Stimulated activated CD4-positive, alpha-beta T cell treated with anti-CD3 and anti-CD28 coated beads, Interleukin-1b, Interleukin-23, amount 100 ng/mL, for 4 hours (primary cell): ENCODE results near the gene MSANTD3.
"Not testable (repeated sequence)": the region's sequence is repeated elsewhere in the genome, so short reads cannot be mapped to it uniquely, and the experiment has no call there.

Experiments
- DNase-seq, 2 donors: peaks; one replicate each; pipeline ENCODE4 v3.0.0-alpha.2; 2020; ENCODE audit warnings: low read depth in 2 of 2

Gene MSANTD3

DNA sequence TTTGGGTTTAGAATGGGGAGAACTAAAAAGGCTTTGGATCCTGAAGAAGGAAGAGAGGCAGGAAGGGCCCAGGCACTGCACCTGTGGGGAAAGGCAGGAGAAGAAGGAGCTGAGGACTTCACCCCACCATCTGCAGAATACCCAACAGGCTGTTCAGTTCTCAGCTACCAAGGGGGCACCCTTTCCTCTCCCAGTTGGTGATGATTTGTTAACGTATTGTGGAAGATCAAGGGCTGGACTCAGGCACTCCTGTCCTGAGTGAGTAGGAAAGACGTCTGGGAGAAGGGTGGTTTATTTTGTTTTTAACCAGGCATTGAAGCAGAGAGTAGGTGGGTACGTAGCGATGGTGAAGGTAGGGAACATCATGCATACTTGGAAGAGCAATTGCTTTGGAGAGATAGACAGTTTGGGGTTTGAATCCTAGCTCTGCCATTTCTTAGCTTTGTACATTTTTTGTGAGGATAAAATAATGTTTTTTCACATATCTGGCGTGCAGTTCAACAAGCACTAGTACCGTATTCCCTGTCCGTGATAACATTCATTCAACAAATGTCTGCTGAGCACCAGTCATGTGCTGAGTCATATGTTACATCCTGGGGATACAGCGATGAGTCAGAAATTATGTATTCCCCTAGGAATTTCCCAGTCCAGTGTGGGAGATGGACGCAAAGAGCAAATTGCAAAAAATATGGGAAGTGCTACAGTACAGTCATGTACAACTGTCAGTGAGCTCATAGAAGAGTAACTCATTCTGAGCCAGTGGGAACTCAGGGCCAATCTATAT lies 2.1 kb downstream of the MSANTD3 start:
- DNase-seq: no peak

DNA sequence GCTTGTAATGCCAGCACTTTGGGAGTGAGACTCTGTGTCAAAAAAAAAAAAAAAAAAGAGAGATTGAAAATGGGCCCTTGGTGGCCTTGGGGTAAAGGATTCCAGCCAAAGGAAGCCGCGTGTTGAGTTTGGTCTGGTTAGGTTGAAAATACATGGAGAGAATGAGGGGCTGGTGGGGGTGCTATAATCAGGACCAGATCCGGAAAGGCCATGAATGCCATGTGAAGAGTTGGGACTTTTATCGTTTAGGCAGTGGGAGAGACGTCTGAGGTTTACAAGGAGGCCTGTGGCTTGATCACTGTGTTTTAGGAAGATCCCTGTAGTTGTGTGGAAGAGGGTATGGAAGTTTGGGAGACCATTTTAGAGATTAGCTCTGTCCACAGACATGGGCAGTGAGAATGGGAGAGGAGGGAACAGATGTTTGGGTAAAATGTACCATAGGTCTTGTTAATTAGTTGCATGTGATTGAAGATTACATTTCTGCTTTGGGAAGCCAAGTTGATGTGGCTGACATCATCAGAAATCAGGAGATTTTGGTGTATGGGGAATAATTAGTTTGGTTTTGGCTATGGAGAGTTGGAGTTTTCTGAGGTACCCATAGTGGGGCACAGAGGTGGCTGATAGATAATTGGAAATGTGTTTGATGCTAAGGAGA lies 3.5 kb downstream of the MSANTD3 start:
- no peak for DNase-seq

DNA sequence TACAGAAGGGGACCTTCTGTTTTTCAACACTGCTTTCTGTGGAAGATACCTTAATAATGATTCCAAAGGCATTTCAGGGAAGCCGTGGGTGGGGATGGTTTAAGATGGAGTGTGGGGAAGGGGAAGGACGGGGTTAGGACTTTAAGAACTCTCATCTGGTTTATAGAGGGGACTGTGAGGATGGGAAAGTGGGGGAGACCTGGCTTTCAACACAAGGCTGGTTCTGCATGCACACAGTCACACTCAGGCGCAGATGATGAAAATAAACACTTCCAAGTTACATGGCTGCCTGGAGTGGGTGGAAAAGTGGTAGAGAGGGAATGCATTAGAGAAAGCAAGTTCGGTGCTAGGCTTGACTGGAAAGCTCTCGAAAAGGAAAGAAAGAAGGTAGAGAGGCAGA lies 4.9 kb downstream of the MSANTD3 start:
- no peak for DNase-seq

DNA sequence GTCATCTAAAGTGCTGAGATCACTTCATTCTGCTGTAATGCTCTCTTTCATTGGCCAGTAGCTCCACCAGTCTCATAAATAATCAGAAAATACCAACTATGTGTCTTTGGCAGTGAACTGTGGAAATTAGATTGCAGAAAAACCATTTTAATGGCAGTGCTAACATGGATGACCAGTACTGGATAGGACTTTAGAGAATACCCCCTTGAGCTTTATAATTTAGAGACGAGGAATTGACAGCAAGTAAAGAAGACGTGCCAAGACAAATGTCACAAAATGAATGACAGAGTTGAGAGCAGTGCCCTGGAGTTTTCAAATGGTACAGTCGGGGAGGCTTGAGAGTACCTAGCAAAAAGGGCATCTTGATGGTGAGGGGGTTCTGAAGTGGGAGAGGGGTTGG lies 5.8 kb downstream of the MSANTD3 start:
- DNase-seq: no peak

DNA sequence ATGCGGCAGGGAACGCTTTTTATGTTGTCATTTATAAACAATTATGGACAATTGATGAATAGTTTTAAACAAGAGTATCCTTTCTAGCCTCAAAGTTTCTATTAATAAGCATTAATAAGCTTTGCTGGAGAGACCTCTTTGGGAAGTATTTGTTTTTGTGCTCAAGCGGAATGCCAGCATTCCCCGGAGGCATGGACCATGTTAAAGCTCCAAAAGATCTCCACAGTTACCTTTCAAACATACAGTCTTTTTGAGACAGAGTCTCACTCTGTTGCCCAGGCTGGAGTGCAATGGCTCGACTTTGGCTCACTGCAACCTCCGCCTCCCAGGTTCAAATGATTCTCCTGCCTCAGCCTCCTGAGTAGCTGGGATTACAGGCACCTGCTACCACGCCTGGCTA lies 9.6 kb downstream of the MSANTD3 start:
- DNase-seq: no peak

DNA sequence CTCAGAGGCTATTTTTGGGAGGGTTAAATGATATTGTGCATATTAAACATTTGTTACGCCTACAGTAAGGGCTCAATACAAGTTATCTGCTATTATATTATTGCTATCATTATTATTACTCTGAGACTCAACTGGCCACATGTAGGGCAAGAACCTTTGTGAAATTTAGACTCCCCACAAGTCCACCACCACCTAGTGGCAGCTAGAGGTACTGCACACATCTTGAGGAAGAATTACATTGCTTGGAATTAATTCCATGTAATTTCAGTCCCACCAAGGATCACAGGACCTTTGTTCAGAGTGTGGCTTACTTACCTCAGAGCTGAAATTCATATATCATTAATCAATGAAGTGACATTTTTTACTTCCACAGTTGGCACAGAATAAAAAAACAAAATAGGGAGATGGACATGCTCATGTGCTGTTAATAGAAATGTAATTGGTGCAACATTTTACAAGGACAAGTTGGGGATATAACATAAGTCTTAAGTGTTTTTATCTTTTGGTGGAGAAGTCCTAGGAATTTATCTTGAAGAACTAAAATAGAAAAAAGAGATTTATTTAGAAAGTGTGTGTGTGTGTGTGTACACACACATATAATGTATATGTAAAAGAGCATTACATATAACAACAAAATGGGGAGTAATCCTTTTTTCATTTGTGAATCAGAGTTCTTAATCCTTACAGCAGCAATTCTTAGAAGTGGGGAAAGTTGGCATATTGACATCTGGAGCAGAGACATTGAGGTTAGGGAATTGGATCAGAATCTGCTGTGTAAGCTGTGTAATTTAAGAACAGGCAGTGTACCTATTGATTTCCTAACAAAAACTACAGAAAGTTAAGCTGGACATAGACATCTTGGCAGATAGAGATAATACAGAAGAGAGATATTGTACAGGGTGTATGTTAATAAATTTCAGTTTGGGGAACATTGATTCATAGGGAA lies 11.2 kb downstream of the MSANTD3 start:
- peak; percentile 44 to 65 for DNase-seq

DNA sequence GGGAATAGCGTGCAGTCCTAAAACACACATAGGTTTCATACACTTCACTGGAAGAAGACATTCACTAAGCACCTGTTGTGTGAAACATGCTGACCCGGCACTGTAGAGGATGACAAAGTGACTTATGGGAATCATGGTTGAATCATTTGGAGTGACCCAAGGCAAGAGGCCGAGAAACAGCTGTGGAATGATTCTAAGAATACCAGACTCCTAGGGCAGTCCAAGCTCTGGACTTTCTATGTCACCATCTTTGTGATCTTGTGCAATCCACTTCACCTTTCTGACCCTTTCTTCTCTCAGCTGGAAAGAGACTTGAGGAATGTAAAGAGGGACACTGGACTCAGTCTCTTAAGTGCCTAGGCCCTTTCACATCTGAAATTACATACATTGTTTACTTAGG lies 13.1 kb downstream of the MSANTD3 start:
- no peak for DNase-seq

DNA sequence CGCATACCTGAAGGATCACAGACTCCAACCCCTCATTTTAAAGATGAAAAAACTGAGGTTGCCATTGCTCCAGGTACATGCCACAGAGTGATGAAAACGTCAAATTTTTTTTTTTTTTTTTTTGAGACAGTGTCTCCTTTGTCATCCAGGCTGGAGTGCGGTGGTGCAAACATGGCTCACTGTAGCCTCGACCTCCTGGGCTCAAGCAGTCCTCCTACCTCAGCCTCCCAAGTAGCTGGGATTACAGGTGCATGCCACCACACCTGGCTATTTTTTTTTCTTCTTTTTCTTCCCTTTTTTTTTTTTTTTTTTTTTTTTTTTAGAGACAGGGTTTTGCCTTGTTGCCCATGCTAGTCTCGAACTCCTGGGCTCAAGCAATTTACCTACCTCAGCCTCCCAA lies 13.5 kb downstream of the MSANTD3 start:
- DNase-seq: not testable (repeated sequence)

DNA sequence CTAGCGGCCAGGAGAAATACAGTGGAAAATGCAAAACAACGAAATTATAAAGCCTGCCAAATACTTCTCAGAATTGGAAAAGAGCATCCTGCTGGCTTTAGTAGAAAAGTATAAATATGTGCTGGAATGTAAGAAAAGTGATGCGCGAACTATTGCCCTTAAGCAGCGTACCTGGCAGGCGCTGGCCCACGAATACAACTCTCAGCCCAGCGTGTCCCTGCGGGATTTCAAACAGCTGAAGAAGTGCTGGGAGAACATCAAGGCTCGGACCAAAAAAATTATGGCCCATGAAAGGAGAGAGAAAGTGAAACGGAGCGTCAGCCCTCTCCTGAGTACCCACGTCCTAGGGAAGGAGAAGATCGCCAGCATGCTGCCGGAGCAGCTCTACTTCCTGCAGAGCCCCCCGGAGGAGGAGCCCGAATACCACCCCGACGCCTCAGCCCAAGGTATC lies 15.0 kb downstream of the MSANTD3 start:
- DNase-seq: no peak

DNA sequence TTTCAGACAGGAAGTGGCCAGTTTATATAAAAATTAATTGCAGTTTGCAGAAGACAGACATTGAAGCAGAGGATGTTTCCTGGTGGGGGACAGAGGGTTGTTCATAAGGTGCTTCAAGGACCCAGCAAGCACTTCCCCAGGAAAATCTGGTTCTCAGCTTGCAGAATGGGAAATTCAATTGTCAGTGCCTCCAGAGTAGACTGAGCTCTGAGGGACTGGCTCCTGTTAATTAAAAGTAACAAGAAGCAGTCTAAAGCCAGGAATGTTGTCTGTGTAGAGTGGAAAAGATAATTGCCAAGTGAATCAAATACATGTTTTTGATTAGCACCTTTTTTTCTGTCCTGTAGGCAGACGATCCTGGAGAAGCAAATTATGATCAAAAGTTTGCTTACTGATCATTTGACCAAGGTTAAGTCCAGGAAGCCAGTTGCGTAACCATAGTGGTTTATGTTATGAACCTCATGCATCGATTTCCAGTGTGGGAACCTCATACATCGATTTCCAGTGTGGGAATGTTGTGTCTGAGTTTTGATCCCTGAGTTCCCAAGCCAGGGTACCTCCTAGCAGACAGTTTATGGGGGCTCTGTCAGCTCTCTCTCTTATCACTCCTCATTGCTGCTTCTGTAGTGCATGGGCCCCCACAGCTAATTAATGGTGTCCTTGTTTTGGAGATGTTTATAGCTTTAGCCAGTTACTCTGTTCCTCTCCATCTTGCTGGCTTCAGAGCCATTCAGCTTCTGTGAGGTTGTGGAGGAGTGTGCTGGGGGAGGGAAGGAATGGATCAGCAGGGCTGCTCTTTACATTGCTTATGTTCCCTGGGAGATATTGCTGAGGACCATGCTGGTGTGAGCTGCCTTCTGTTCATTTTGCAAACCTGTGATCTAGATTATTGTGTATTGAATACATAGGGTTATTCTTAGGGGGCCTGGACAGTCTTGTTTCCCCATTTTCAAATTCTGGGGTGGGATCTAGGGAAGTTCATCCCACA lies 17.1 kb downstream of the MSANTD3 start:
- no peak for DNase-seq

DNA sequence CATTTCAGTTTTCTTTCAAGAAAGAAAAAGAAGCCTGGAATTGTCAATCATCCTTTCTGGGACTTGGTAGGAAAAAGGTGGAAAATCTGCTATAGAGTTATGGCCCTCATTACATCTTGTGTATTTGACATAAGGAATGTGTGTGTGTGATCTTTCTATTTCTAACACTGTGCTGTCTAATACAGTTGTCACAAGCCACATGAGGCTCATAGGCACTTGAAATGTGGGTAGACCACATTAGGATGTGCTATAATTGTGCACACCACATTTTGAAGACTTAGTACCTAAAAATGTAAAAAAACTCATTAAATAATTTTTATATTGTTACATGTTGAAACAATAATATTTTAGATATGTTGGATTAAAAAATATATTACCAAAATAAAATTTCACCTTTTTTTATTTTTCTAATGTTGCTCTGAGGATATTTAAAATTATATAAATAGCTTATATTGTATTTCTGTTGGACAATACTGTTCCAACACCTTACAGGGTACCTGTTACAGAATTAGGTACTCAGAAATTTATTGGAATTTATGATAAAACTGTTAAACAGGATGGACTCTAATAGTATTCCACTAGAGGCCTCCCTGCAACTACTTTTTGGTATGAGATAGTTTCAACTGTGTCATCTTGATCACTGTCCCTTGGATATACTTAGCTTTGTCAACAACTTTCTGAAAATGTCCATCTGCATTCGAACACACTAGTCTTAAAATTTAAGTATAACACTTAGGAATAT lies 18.4 kb downstream of the MSANTD3 start:
- DNase-seq: no peak

DNA sequence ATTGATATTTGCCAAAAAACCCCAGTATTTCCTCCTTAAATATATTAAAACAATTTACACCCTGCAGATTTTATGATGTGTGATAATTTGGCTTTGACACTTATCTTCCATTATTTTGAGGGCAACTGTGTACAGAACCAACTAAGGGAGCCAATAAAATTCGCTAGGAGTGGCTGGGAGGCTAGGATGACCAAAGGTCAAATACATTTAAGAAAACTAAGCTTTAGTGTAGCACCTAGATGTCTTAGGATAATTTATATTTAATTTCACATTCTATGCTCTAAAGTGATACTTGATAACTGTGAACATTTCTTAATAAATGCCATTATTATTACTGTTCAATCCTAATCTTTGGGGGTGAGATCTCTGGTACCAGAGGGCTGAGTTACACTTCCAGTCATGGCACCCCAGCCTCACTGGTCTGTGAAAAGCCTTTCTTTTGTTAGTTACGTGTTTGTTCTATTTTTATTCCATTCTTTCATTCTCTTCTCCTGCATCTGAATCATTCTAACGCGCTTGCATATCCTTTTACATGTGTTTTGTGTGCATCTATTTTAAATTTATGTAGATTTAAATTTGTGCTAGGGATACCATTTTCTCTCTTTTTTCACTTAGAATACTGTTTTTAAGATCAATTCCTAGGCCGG lies 19.1 kb downstream of the MSANTD3 start:
- no peak for DNase-seq

DNA sequence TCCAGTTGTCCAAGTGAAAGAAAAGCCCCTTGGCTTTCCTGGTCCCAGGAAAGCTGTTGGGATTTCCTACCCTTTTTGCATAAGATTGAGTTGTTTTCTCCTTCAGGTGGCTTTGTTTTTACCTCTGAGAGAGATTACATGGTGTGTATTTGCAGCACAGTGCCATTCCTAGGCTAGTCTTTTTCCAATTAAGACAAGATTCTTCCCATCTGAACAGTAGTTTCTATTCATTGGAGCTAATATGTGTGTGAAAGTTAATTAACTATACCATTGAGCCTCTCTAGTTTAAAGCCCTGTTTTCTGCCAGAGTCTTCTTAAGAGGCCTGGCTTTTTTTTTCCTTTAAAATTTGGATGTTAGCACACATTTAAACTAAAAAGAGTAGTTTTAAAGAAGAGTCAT lies 20.1 kb downstream of the MSANTD3 start:
- DNase-seq: no peak

DNA sequence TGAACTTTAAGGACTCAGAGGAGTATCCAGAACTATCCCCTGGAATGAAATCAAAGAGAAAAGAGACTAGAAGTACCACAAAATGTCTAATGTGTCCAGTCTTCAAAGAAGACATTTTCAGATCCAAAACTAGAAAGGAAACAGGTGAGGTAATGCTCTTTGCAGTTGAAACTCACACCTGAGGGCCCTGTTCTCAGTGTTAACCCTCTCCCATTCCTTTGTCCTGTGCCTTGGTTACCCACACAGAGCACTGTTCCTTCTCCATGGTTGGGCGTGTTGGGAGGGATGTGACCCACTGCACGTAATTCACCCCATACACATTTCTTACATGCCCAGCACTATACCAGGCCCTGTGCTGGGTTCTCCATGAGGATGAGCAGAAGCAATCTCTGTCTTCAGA lies 21.3 kb downstream of the MSANTD3 start:
- DNase-seq: no peak

DNA sequence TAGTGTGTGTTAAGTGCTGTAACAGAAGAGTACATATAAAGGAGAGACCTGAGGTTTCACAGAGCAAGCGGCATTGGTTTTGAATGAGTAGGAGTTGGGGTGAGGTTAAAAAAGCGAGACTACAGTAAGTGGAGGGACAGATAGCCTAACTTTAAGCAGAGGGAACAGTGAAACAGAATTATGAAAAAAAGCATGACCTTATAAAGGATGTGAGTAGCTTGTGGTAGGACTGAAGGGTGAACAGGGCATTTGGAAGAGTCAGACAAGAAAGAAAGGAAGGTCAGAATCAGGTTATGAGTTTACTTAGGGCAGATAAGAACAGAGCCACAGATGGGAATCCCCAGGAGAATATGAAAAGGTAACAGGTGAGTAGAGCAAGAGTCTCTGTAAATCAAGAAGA lies 22.5 kb downstream of the MSANTD3 start:
- DNase-seq: no peak

DNA sequence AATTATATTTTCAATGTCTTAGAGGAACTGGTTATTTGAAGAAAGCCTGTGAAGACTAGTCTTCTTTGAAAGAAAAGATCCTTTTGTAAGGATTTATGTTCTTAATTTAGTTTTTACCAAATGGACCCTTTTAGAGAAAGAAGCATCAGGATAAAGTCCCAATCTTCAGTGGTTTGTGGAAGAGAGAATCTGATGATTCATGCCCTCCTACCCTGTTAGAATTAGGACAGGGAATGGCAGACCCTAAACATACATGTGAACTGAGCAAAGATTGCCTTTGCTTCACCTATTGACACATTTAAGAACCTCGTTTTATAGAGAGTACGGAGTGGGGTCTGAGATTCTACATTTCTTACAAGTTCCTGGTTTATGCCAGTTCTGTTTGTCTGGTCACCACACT lies 26.0 kb downstream of the MSANTD3 start:
- DNase-seq: no peak

DNA sequence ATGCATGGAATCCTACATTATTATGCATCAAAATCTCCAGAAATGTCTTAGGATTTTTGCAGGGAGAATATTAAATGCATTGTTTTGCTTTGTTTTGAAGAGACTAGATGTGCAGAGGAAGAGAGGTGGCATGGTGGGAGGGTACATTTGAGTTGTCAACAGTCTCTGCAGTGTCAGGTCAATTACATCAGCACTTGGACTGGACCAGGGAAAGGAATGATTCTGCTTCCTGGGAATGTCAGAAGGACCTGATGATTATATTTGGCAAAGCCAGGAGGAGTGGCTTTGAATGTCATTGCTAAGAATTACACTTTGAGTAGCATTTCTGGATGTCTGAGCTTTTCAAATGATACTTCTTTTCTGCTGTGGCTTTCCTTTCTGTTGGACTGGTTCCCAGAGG lies 28.5 kb downstream of the MSANTD3 start:
- DNase-seq: no peak

DNA sequence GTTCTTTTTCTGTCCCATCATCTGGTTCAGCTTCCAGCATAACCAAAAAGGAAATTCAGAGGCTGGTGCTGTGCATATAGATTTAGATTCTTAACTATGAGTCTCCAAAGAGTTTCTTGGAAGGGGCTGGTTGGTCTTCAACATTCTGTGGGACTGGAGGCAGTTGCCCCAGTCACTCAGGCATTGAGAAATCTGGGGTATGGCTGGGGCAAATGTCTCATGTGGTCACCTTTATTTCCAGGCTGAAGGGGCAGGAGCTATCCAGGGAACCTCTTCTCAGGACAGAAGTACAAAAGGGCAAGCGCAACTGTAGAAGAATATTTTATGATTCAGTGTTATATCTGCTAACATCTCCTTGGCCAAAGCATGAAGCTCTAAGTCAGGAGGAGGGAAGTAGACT lies 30.6 kb downstream of the MSANTD3 start:
- DNase-seq: no peak

DNA sequence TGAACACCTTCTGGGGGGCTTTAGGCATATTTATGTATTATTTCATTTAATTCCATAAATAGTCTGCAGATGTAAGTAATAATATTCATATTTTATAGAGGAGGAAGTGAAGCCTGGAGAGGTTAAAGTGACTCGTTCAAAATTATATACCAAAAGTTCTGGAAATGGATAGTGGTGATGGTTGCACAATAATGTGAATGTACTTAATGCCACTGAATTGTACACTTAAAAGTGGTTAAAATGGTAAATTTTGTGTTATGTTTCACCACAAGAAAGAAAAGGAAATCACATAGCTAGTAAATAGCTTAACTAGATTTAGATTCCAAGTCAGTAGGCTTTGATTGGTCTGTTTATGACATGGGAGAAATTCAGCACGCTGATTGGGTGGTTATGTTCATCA lies 33.0 kb downstream of the MSANTD3 start:
- no peak for DNase-seq

DNA sequence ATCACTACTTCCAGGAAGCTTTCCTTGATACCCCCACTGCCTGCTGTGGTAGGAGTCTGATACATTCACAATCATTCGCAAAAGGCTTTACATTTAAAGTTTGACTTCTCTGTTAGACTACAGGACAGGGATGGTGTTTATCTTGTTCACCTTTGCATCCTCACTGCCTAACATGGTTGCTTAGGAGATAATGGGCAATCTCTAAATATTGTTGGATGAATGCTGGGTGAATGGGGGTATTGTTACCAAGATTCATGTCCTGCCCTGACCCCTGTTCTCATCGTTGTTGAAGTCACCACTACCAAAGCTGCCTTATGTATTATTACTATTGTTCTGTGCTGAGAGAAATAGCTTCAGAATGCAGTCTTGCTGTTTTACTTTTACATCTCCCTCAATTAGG lies 38.3 kb downstream of the MSANTD3 start:
- DNase-seq: no peak
